K562 (cell line): ENCODE data around the gene LY6G6F. TPM values are rescaled to one million over a fixed set of nuclear protein-coding genes. Genes with fewer than 3 reads are reported as not detected.
A peak's percentile ranks its signal among the peaks of the same experiment; 100 is the strongest.

ENCODE experiments used
- AFF4 ChIP-seq: sonication (generic); formaldehyde crosslinking; IDR thresholded peaks from 2 replicates; pipeline ENCODE4 v1.8.0; 2023; ENCODE audit warnings: mild to moderate bottlenecking, missing genetic modification reagents
- DPF2 ChIP-seq: fragments of 450-650 bp; IDR thresholded peaks from 2 replicates; pipeline ENCODE4 v1.6.1; 2016
- FOXO4 ChIP-seq: fragments of 450-650 bp; formaldehyde crosslinking; IDR thresholded peaks from 2 replicates; pipeline ENCODE4 v1.4.0; 2020; ENCODE audit warnings: mild to moderate bottlenecking, moderate library complexity
- GTF2E2 ChIP-seq: fragments of 200-800 bp; sonication (Bioruptor generic); IDR thresholded peaks from 2 replicates; pipeline ENCODE4 v1.6.1; 2016; ENCODE audit warnings: missing genetic modification characterization, missing compliant biosample characterization
- HCFC1 ChIP-seq: IDR thresholded peaks from 2 replicates; pipeline ENCODE4 v1.6.1; 2012; ENCODE audit warnings: low read depth, low read length, improper control_type of control experiment
- IRF1 ChIP-seq: sonication (generic); formaldehyde crosslinking; IDR thresholded peaks from 2 replicates; pipeline ENCODE4 v1.8.0; 2022; ENCODE audit warnings: missing genetic modification reagents, mild to moderate bottlenecking, borderline replicate concordance
- JUND ChIP-seq, 2 experiments: IDR thresholded peaks; 2 replicates in 1 of 2; 3 replicates in 1 of 2; pipeline ENCODE4 v1.6.1; 2011; ENCODE audit warnings: borderline replicate concordance in 2 of 2, low read depth in 2 of 2, low read length in 2 of 2, improper control_type of control experiment in 1 of 2, missing biosample characterization in 1 of 2, missing genetic modification characterization in 1 of 2, missing genetic modification reagents in 1 of 2
- KAT8 ChIP-seq: fragments of 450-650 bp; IDR thresholded peaks from 2 replicates; pipeline ENCODE4 v1.6.1; 2016; ENCODE audit warnings: low read depth, mild to moderate bottlenecking
- L3MBTL2 ChIP-seq: fragments of 450-650 bp; IDR thresholded peaks from 2 replicates; pipeline ENCODE4 v1.6.1; 2016; ENCODE audit warnings: mild to moderate bottlenecking, moderate library complexity
- MEIS2 ChIP-seq: fragments of 450-650 bp; IDR thresholded peaks from 2 replicates; pipeline ENCODE4 v1.6.1; 2014; ENCODE audit warnings: mild to moderate bottlenecking; ENCODE audit not compliant: partially characterized antibody
- SAFB2 ChIP-seq: fragments of 200-400 bp; formaldehyde crosslinking; IDR thresholded peaks from 2 replicates; pipeline ENCODE4 v1.6.1; 2018; ENCODE audit warnings: borderline replicate concordance, low read length, low read depth, moderate library complexity; ENCODE audit not compliant: severe bottlenecking
- SMARCB1 ChIP-seq: IDR thresholded peaks from 2 replicates; pipeline ENCODE4 v1.6.1; 2011; ENCODE audit warnings: improper control_type of control experiment, low read depth; ENCODE audit not compliant: insufficient read length
- SREBF1 ChIP-seq: fragments of 150-350 bp; IDR thresholded peaks from 2 replicates; pipeline ENCODE4 v1.6.1; 2014; ENCODE audit warnings: antibody characterized with exemption, low read depth, low read length, borderline replicate concordance
- ZC3H11A ChIP-seq: IDR thresholded peaks from 2 replicates; pipeline ENCODE4 v1.6.1; 2012; ENCODE audit warnings: low read depth, low read length, improper control_type of control experiment
- ZNF274 ChIP-seq: IDR thresholded peaks from 2 replicates; pipeline ENCODE4 v1.6.1; 2011; ENCODE audit warnings: low read depth, mild to moderate bottlenecking, low read length, moderate library complexity, borderline replicate concordance
- ZNF277 ChIP-seq: fragments of 250-450 bp; sonication (Bioruptor Pico); IDR thresholded peaks from 2 replicates; pipeline ENCODE4 v1.8.0; 2022; ENCODE audit warnings: inconsistent platforms, mild to moderate bottlenecking, moderate library complexity, borderline replicate concordance
- ZNF77 ChIP-seq: fragments of 250-450 bp; sonication (Bioruptor Pico); IDR thresholded peaks from 2 replicates; pipeline ENCODE4 v1.5.0; 2020
- polyA plus RNA-seq, 8 experiments: library from polyadenylated mRNA; depleted of rRNA in 4 of 8; stranded (reverse) in 5 of 8; unstranded in 3 of 8; fragments of >200 nt; fragmentation: Nextera tagmentation in 2 of 8; fragmentation: Illumina TruSeq in 1 of 8; extraction: Ambion mirVana in 2 of 8; extraction: Trizol in 1 of 8; gene quantifications; 2 replicates each; pipeline versions ENCODE4 v1.2.1 to v1.2.3, GENCODE V29; 2011 to 2014; ENCODE audit warnings: inconsistent platforms in 1 of 8, missing spikeins in 1 of 8
- total RNA-seq, 7 experiments: library from RNA; depleted of rRNA in 6 of 7; stranded (reverse); fragments of >200 nt in 6 of 7; fragmentation: Illumina TruSeq in 2 of 7; extraction: Trizol in 2 of 7; gene quantifications; 2 replicates each; pipeline versions ENCODE4 v1.2.1 to v1.2.3, GENCODE V29; 2011 to 2021; ENCODE audit warnings: low replicate concordance in 1 of 7
- TF ChIP-seq, protein P1 (sequence below): fragments of 250-450 bp; sonication (Bioruptor Pico); IDR thresholded peaks from 2 replicates; pipeline ENCODE4 v1.5.0; 2021

Gene LY6G6F
- total and polyA plus RNA-seq, 9 of the 15 experiments (the other 6 are each of a cell fraction or from before 2014, with no cell fraction given): 0.14 to 0.50 (median 0.28) TPM; not detected in 2

DNA sequence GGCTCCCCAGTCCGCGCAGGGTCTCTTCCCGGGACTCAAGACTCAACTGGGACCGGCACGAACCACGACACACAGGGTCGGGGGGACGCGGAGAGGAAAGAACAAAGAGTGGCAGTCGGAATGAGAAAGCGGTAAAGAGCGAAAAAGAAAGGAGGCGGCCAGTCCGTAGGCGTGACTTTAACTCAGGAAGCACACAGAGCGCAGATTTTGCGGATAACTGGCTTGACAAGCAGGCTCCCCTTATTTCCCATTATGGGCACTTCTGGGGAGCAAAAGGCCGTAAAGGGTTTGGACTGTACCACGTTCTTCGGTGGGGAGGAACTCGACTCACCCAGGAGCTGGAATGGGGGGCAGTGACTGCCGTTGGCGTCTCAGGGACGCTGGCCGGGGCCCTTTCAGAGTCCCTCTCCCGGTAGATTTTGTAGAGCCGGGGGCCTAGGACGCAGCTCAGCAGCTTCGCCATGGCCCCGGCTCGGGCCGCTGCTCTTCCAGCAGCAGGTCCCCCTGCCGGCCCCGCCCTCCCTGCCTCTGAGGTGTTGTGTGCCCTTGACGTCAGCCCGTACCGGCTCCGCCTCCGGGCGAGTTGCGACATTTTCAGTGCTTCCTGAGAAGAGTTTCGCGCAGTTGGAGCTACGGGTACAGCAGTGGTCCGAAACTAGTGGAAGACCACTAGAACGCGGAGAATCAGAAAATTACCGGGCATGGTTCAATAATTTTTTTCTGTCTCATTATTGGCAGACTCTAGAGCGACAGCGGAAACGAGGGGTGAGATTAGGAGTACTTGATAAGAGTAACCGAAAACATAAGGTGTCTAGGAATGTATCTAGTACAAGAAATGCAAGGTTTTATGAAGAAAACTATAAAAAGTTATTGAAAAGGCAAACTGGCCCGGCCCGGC is 3.6 kb upstream of the LY6G6F start, which contains the start of gene ABHD16A (continued):
- peak; percentile 65; the same call in 1 of the 2 replicates for TF ChIP-seq FOXO4
- TF ChIP-seq IRF1 (CRISPR knock-in tag): no peak; the same call in 1 of the 2 replicates
- TF ChIP-seq, protein P1, sequence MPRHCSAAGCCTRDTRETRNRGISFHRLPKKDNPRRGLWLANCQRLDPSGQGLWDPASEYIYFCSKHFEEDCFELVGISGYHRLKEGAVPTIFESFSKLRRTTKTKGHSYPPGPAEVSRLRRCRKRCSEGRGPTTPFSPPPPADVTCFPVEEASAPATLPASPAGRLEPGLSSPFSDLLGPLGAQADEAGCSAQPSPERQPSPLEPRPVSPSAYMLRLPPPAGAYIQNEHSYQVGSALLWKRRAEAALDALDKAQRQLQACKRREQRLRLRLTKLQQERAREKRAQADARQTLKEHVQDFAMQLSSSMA (CRISPR knock-in tag): 0 out of 2 replicates have a peak, but pooled peaks have one; percentile 34
- TF ChIP-seq MEIS2: peak; percentile 49
- peak; percentile 85 for TF ChIP-seq AFF4 (CRISPR knock-in tag)
- no peak for TF ChIP-seq SAFB2
- peak; percentile 80 for TF ChIP-seq SMARCB1
- peak; percentile 81 for TF ChIP-seq HCFC1
- no peak for TF ChIP-seq ZNF274
- peak; percentile 62 for TF ChIP-seq ZC3H11A
- TF ChIP-seq ZNF77 (CRISPR knock-in tag): no peak
- TF ChIP-seq SREBF1: peak; percentile 91
- peak; percentile 99 for TF ChIP-seq GTF2E2 (tag)
- TF ChIP-seq JUND (IDR thresholded peaks at IDR 0.05; ENCODE audit: borderline replicate concordance, low read depth, low read length): peak; percentile 90
- peak; percentile 80; the same call in 1 of the 3 replicates for TF ChIP-seq JUND (tag; IDR thresholded peaks at IDR 0.05; ENCODE audit: borderline replicate concordance, low read depth, low read length)
- peak; percentile 86 for TF ChIP-seq DPF2
- TF ChIP-seq L3MBTL2: peak; percentile 75
- no peak for TF ChIP-seq KAT8
- TF ChIP-seq ZNF277 (CRISPR knock-in tag): no peak
